Measurements from ENCODE around the gene IQCF2.

The IQCF2 gene

DNA sequence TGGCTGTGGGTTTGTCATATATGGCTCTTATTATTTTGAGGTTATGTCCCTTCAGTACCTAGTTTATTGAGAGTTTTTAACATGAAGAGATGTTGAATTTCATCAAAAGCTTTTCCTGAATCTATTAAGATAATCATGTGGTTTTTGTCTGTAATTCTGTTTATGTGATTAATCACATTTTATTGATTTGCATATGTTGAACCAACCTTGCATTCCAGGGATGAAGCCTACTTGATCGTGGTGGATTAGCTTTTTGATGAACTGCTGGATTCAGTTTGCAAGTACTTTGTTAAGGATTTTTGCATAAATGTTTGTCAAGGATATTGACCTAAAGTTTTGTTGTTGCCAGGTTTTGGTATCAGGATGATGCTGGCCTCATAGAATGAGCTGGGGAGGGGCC, 33.1 kb upstream of the IQCF2 start:
- no peak for TF ChIP-seq POLR2AphosphoS5 (IDR thresholded peaks at IDR 0.05; ENCODE audit: low read depth, low read length)
- no peak for TF ChIP-seq SIN3A (IDR thresholded peaks at IDR 0.05; ENCODE audit: borderline replicate concordance, insufficient read depth, low read length)
- TF ChIP-seq FOXP2 (optimal IDR thresholded peaks at IDR 0.05; ENCODE audit: borderline replicate concordance, extremely low read depth, extremely low read length, insufficient read depth) = no peak
- TF ChIP-seq, protein P1, sequence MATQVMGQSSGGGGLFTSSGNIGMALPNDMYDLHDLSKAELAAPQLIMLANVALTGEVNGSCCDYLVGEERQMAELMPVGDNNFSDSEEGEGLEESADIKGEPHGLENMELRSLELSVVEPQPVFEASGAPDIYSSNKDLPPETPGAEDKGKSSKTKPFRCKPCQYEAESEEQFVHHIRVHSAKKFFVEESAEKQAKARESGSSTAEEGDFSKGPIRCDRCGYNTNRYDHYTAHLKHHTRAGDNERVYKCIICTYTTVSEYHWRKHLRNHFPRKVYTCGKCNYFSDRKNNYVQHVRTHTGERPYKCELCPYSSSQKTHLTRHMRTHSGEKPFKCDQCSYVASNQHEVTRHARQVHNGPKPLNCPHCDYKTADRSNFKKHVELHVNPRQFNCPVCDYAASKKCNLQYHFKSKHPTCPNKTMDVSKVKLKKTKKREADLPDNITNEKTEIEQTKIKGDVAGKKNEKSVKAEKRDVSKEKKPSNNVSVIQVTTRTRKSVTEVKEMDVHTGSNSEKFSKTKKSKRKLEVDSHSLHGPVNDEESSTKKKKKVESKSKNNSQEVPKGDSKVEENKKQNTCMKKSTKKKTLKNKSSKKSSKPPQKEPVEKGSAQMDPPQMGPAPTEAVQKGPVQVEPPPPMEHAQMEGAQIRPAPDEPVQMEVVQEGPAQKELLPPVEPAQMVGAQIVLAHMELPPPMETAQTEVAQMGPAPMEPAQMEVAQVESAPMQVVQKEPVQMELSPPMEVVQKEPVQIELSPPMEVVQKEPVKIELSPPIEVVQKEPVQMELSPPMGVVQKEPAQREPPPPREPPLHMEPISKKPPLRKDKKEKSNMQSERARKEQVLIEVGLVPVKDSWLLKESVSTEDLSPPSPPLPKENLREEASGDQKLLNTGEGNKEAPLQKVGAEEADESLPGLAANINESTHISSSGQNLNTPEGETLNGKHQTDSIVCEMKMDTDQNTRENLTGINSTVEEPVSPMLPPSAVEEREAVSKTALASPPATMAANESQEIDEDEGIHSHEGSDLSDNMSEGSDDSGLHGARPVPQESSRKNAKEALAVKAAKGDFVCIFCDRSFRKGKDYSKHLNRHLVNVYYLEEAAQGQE (IDR thresholded peaks at IDR 0.05; ENCODE audit: insufficient read depth in 1 of 2, low read depth in 2 of 2, low read length in 2 of 2) = no peak
- TF ChIP-seq TAF1 (IDR thresholded peaks at IDR 0.05; ENCODE audit: borderline replicate concordance, insufficient read depth, low read length) = no peak

DNA sequence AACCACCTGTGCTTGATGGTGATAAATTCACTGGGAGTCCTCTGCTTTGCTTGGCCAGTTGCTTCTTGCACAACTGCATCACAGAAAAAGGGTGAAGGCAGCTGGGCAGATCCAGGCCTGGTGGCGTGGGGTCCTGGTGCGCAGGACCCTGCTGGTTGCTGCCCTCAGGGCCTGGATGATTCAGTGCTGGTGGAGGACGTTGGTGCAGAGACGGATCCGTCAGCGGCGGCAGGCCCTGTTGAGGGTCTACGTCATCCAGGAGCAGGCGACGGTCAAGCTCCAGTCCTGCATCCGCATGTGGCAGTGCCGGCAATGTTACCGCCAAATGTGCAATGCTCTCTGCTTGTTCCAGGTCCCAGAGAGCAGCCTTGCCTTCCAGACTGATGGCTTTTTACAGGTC, 31.1 kb upstream of the IQCF2 start:
- TF ChIP-seq SIN3A (IDR thresholded peaks at IDR 0.05; ENCODE audit: borderline replicate concordance, insufficient read depth, low read length) (no peak), POLR2AphosphoS5 (IDR thresholded peaks at IDR 0.05; ENCODE audit: low read depth, low read length) (no peak), TAF1 (IDR thresholded peaks at IDR 0.05; ENCODE audit: borderline replicate concordance, insufficient read depth, low read length) (no peak), FOXP2 (optimal IDR thresholded peaks at IDR 0.05; ENCODE audit: borderline replicate concordance, extremely low read depth, extremely low read length, insufficient read depth) (no peak)
- TF ChIP-seq, protein P1 (IDR thresholded peaks at IDR 0.05; ENCODE audit: insufficient read depth in 1 of 2, low read depth in 2 of 2, low read length in 2 of 2) = no peak

DNA sequence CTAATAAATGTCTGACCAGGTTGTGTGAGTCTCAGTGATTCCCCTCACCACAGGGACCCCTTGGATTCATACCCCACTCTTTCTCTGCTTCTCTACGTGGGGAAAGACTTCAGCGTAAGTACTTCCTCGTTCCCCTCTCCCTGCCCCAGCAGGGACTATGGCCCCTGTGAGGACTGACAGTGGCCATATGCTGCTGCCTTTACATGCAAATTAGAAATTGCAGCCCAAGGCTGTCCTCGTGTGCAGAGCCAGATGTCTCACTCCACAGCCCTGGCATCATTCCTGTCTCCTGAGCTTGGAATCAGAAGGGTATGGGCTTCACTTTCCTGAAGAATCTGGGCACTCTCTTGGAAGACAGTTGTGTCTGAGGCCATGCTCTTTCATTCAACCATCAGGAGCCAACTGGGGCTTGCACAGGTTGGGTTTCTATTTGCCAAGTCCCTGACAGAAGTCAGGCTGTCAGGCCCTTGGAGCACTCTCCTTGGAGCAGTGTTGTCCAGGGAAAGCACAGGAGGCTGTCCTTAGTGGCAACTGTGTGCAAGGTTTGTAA, 30.5 kb upstream of the IQCF2 start:
- TF ChIP-seq, protein P1 (IDR thresholded peaks at IDR 0.05; ENCODE audit: insufficient read depth in 1 of 2, low read depth in 2 of 2, low read length in 2 of 2) = no peak
- TF ChIP-seq POLR2AphosphoS5 (IDR thresholded peaks at IDR 0.05; ENCODE audit: low read depth, low read length) (no peak), FOXP2 (optimal IDR thresholded peaks at IDR 0.05; ENCODE audit: borderline replicate concordance, extremely low read depth, extremely low read length, insufficient read depth) (no peak), SIN3A (IDR thresholded peaks at IDR 0.05; ENCODE audit: borderline replicate concordance, insufficient read depth, low read length) (no peak), TAF1 (IDR thresholded peaks at IDR 0.05; ENCODE audit: borderline replicate concordance, insufficient read depth, low read length) (no peak)

DNA sequence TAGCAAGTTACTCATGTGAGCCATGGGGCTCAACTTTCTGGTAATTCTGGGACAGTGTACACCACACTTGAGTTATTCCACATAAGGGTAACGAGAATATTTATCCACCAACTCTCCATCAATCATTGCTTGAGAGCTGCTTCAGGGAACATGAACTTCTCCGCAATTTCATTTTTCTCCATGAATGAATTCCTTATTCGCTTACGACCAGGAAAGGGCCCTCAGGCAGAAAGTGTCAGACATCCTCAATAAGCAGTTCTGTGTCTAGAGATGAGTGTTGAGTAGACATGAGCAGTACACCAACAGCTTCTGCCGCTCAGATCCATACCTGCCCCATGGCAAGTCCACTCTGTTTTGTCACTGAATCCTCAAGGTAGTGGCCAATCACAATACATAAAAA, 24.8 kb upstream of the IQCF2 start:
- no peak for TF ChIP-seq POLR2AphosphoS5 (IDR thresholded peaks at IDR 0.05; ENCODE audit: low read depth, low read length)
- TF ChIP-seq, protein P1 (IDR thresholded peaks at IDR 0.05; ENCODE audit: insufficient read depth in 1 of 2, low read depth in 2 of 2, low read length in 2 of 2) = no peak
- no peak for TF ChIP-seq FOXP2 (optimal IDR thresholded peaks at IDR 0.05; ENCODE audit: borderline replicate concordance, extremely low read depth, extremely low read length, insufficient read depth)
- no peak for TF ChIP-seq SIN3A (IDR thresholded peaks at IDR 0.05; ENCODE audit: borderline replicate concordance, insufficient read depth, low read length)
- no peak for TF ChIP-seq TAF1 (IDR thresholded peaks at IDR 0.05; ENCODE audit: borderline replicate concordance, insufficient read depth, low read length)

DNA sequence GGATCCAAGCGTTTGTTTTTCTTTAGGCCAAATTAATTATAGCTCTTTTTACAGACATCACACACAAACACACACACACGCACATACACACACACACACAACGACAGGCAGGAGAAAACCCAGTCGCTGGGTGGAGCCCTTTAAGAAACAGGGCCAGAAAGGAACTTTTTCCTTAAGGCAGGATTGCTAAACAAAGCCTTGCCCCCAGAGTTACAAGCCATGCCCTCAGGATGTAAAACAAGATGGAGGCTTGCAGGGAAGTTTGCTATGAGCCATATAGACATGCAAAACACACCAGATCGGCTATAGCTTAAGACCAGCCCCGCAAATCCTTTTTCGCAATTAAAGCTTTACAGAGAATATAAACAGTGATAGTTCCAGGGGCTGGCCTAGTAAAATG, 16.3 kb upstream of the IQCF2 start:
- TF ChIP-seq, protein P1 (IDR thresholded peaks at IDR 0.05; ENCODE audit: insufficient read depth in 1 of 2, low read depth in 2 of 2, low read length in 2 of 2) = no peak
- TF ChIP-seq TAF1 (IDR thresholded peaks at IDR 0.05; ENCODE audit: borderline replicate concordance, insufficient read depth, low read length) (no peak), FOXP2 (optimal IDR thresholded peaks at IDR 0.05; ENCODE audit: borderline replicate concordance, extremely low read depth, extremely low read length, insufficient read depth) (no peak)

All from PFSK-1 (cell line).